Heart right ventricle (tissue), 16 donors: ENCODE measurements around the gene GH1. TPM values are rescaled to one million over a fixed set of nuclear protein-coding genes. Genes with fewer than 3 reads are reported as not detected.
"Not testable (repeated sequence)": the region's sequence is repeated elsewhere in the genome, so short reads cannot be mapped to it uniquely, and the experiment has no call there.

Source experiments
- ATAC-seq, 8 donors: fragments of 200-7000 bp; cut with Tn5 transposase; one replicate each; pipeline ENCODE4 v1.9.1; 2020; ENCODE audit warnings: mild to moderate bottlenecking in 8 of 8, moderate library complexity in 8 of 8, moderate number of reproducible peaks in 1 of 8
- DNase-seq, 2 donors: peaks; one replicate each; pipeline ENCODE4 v3.0.0-alpha.2; 2020
- H3K27ac ChIP-seq, 10 donors: fragments of 200-600 bp; sonication (generic) in 2 of 10; one replicate each; pipeline versions ENCODE4 v1.5.0 to v1.8.0; 2020 to 2022; ENCODE audit warnings: mild to moderate bottlenecking in 3 of 10
- H3K27me3 ChIP-seq, 7 donors: fragments of 200-600 bp; one replicate each; pipeline ENCODE4 v1.8.0; 2021 to 2022; ENCODE audit warnings: mild to moderate bottlenecking in 2 of 7
- H3K36me3 ChIP-seq, 9 donors: fragments of 200-600 bp; sonication (generic) in 1 of 9; one replicate each; pipeline versions ENCODE4 v1.5.0 to v1.8.0; 2020 to 2022; ENCODE audit warnings: mild to moderate bottlenecking in 2 of 9
- H3K4me1 ChIP-seq, 9 donors: fragments of 200-600 bp; sonication (generic) in 1 of 9; one replicate each; pipeline versions ENCODE4 v1.5.0 to v1.8.0; 2020 to 2022; ENCODE audit warnings: mild to moderate bottlenecking in 4 of 9
- H3K4me3 ChIP-seq, 10 donors: fragments of 200-600 bp; sonication (generic) in 2 of 10; one replicate each; pipeline versions ENCODE4 v1.5.0 to v1.8.0; 2020 to 2022; ENCODE audit warnings: mild to moderate bottlenecking in 7 of 10, moderate library complexity in 2 of 10
- H3K9me3 ChIP-seq, 11 donors: fragments of 200-600 bp in 10 of 11; sonication (generic) in 2 of 11; one replicate each; pipeline versions ENCODE4 v1.5.0 to v1.8.0; 2013 to 2022; ENCODE audit warnings: mild to moderate bottlenecking in 2 of 11, control low read depth in 1 of 11, moderate library complexity in 1 of 11
- WGBS, 2 donors: extraction: QIAGEN DNeasy Blood & Tissue Kit; methylation state at CpG; one replicate each; pipeline ENCODE4 v1.1.7; 2013; ENCODE audit warnings: inconsistent platforms in 1 of 2; 5-methylcytosine and 5-hydroxymethylcytosine counted together
- intact Hi-C, 10 donors: fragments of 100-400 bp; cut with DNase I; formaldehyde crosslinking; loops; one replicate each; pipeline versions ENCODE4 v1.11.1 to v1.14.2; 2022
- long read RNA-seq, 3 donors: library from polyadenylated mRNA; unstranded; transcript quantifications; one replicate each; pipeline ENCODE4 v2.0.0, GENCODE V29; 2020 to 2021
- polyA plus RNA-seq, 2 donors: library from polyadenylated mRNA; stranded (reverse); fragments of 200-250 nt; gene quantifications; one replicate each; pipeline ENCODE4 v1.2.3, GENCODE V29; 2013
- total RNA-seq, 10 donors: library from RNA; stranded (reverse); fragmentation: NEBNext Ultra II Directional in 3 of 10; extraction: Animal tissue kit (Norgen Biotek cat#: 25700) in 3 of 10; gene quantifications; one replicate each; pipeline versions ENCODE4 v1.2.1 to v1.2.4, GENCODE V29; 2021 to 2023
- TF ChIP-seq, protein P1 (sequence below), 9 donors: fragments of 200-600 bp; sonication (generic) in 2 of 9; IDR thresholded peaks; one replicate each; pipeline versions ENCODE4 v1.5.0 to v1.8.0; 2021 to 2022; ENCODE audit warnings: antibody characterized with exemption in 9 of 9, mild to moderate bottlenecking in 5 of 9, moderate library complexity in 1 of 9
- donor health status: Arrhythmogenic right ventricular cardiomyopathy.
- donor health status: ischemic (EF 13 %, LVEDD 7.1; RV severe dilation, severe dysfunction).
- donor health status: healthy with polysubstance abuse.
- donor health status: DM: no; HTN: yes; CAD: no.
- donor health status: DM: no; HTN: no; CAD: no.
- donor health status: ischemic (EF 25% LVEDD 6.9; RV normal size, moderate dysfunction).
- donor health status: ischemic (EF 25% LVEDD 5.7; RV mildly dilated, moderate dysfunction).
- donor health status: healthy.
- donor health status: DM: yes; HTN: yes; CAD: no.
- donor health status: Ischemic cardiomyopathy.
- donor health status: ischemic (EF 35%, LVEDD 5.7; RV mildly dilated, moderate dysfunction).
- donor health status: nonischemic (EF 11% LVEDD 7.7; RV severe dilation, severe dysfunction).
- donor health status: DM: yes; HTN: yes; CAD: no.
- donor health status: PGD.
- donor health status: ischemic (EF 29% LVEDD 5.4; RV normal size, mild dysfunction).
- donor health status: nonischemic (EF 23%, LVEDD 6.1; RV moderate dilation, normal function).

Gene GH1
- total RNA-seq: not detected
- not detected for polyA plus RNA-seq
- long read RNA-seq, donor 1: 0 reads
- long read RNA-seq, donor 2: 0 reads
- long read RNA-seq, donor 3: 0 reads

DNA sequence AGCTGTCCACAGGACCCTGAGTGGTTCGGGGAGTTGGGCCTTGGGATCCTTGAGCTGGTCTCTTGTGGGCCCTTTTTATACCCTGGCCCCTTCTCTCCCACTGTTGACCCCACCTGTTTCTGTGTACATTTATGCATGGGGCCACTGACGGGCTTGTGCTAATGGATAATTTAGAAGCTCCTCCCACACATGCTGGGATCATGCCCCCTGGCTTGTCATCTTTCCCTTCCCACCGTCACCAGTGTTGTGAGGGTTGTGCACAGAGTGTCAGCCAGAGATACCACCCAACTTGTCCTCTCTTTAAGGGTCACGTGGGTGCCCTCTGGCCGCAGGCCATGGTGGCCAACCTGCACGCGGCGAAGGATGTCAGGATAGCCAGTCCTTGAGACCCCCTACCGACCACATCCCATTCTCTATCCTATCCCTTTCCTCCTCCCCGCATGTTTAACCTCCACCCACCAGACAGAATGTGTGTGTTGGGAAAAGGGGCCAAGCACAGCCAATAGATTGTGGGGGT is at the start of gene GH1:
TSS of gene GH1 (minus strand) at position 51 of the 517 bp plus-strand sequence. CDS start 63 bp downstream, outside the sequence.
- not testable (repeated sequence) for ATAC-seq, DNase-seq, H3K4me3 ChIP-seq, H3K36me3 ChIP-seq, H3K9me3 ChIP-seq, H3K27ac ChIP-seq, H3K27me3 ChIP-seq
- peaks cover 0 to 10% (median 0%) of the 10 kb centered on the region in 9 donors for H3K4me1 ChIP-seq
- intact Hi-C loops: loop anchor here (1.0 to 10.0 kb wide), 16 partner anchors 28 to 366 kb away; partner anchors contain the start of genes ERN1 (in 5 of the 10) and ICAM2 (in 1 of the 10)
- 40 to 56% methylated on average over 10 of the region's 10 CpGs for WGBS, 2 donors

DNA sequence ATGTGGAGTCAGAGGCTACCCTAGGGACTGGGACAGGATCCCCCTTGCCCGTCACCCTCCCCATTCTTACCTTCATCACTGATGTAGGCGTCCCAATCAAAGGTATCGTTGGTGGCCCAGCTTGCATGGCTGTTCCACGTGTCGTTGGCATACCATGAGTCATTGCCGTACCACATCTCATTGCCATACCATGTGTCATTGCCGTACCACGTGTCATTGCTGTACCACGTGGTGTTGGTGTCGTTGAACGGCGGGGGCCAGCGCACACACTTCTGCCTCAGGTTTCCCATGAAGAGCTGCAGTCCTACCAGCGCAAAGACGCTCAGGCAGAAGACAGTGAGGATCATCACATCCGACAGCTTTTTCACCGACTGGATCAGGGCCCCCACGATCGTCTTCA is 49.3 kb upstream of the GH1 start:
- WGBS, 2 donors: 90 to 91% methylated on average over 19 of the region's 19 CpGs
- intact Hi-C loops: no loop called here
- Histone ChIP-seq H3K36me3 (no peaks in the 10 kb centered on the region), H3K4me3 (no peak overlapping the region), H3K27ac (no peak overlapping the region), H3K4me1 (peaks cover 0 to 28% (median 15%) of the 10 kb centered on the region in 9 donors), H3K27me3 (no peaks in the 10 kb centered on the region), H3K9me3 (no peaks in the 10 kb centered on the region)
- TF ChIP-seq, protein P1, sequence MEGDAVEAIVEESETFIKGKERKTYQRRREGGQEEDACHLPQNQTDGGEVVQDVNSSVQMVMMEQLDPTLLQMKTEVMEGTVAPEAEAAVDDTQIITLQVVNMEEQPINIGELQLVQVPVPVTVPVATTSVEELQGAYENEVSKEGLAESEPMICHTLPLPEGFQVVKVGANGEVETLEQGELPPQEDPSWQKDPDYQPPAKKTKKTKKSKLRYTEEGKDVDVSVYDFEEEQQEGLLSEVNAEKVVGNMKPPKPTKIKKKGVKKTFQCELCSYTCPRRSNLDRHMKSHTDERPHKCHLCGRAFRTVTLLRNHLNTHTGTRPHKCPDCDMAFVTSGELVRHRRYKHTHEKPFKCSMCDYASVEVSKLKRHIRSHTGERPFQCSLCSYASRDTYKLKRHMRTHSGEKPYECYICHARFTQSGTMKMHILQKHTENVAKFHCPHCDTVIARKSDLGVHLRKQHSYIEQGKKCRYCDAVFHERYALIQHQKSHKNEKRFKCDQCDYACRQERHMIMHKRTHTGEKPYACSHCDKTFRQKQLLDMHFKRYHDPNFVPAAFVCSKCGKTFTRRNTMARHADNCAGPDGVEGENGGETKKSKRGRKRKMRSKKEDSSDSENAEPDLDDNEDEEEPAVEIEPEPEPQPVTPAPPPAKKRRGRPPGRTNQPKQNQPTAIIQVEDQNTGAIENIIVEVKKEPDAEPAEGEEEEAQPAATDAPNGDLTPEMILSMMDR (IDR thresholded peaks at IDR 0.05): no peak
- no peak for ATAC-seq
- no peak for DNase-seq

DNA sequence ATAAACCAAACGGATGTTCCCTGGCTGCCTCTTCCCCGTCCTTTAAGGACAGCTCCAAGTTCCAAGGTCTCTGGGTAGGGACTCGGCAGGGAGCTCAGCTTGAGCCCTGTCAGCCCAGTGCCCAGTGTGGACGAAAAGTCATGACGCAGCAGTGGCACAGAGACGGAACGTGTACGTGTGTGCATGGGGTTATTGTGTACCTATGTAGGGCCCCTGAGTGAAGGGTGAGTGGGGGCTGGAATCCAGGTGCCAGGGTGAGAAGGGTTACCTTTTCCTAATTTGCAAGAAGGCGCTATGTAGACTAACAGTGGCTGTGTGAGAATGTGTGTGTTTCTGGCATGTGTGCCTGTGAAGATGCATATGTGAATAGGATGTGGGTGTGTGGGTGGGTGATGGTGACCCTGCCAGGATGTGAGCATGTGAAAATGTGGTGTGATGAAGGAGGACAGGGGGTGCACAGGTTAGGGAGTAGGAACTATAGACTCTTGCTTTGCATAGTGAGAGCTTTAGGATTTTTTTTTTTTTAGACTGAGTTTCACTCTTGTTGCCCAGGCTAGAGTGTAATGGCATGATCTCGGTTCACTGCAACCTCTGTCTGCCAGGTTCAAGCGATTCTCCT is 48.1 kb upstream of the GH1 start:
- WGBS, 2 donors: 84 to 88% methylated on average over 11 of the region's 11 CpGs
- TF ChIP-seq, protein P1 (IDR thresholded peaks at IDR 0.05): no peak
- ATAC-seq: no peak
- Histone ChIP-seq H3K4me1 (peaks cover 7 to 40% (median 27%) of the 10 kb centered on the region in 9 donors), H3K9me3 (no peaks in the 10 kb centered on the region), H3K4me3 (no peak overlapping the region), H3K27ac (no peak overlapping the region), H3K36me3 (no peaks in the 10 kb centered on the region), H3K27me3 (no peaks in the 10 kb centered on the region)
- no peak for DNase-seq
- intact Hi-C loops: no loop called here

DNA sequence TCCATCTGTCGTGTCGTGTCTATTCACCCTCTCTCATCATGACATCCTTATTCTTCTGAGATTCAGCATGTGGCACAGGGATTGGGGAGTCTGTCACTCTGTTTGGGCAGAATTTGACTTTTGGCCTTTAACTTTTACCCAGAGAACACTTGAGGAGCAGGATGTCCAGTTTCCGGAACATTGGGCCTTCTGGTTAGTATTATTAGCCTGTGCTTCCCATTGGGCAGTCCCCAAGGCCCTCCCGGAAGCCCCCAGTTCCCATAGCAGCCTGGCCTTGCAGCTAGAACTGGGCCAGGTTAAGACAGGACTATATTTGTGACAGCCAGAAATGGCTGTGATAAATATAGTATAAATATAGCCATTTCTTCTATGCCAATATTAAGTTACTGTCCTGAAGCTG is 44.5 kb upstream of the GH1 start:
- 54 to 56% methylated on average over 4 of the region's 4 CpGs for WGBS, 2 donors
- no peaks in the 10 kb centered on the region for H3K36me3 ChIP-seq
- ATAC-seq: peak; percentile 45 to 87 (median 80)
- intact Hi-C loops: no loop called here
- H3K27ac ChIP-seq: peak overlapping the region; percentile 71 to 90 (median 84)
- DNase-seq: peak; percentile 56 to 75
- no peaks in the 10 kb centered on the region for H3K27me3 ChIP-seq
- TF ChIP-seq, protein P1 (IDR thresholded peaks at IDR 0.05): no peak
- H3K4me3 ChIP-seq: no peak overlapping the region
- H3K4me1 ChIP-seq: peaks cover 7 to 51% (median 37%) of the 10 kb centered on the region in 9 donors
- no peaks in the 10 kb centered on the region for H3K9me3 ChIP-seq

DNA sequence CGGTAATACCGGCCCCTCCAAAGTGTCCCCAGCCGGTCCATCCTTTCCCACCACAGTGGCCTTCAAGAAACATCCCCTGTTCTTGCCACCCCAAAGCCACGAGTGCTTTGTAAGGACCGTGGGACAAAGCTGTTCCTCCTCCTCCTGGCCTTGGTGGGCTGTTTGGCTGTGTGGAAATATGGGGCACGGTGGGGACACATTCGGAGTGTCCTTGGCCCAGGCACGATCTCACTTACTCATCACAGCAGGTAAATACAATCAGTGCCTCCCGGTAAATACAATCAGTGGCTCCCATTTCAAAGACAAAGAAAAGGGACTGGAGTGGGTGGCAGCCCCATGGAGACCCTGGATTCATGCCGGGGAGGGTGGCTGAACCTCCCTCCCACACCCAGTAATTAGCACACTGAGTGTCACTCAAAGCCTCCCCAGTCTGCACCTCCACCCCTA is 43.7 kb upstream of the GH1 start:
- no peaks in the 10 kb centered on the region for H3K9me3 ChIP-seq
- H3K4me1 ChIP-seq: peaks cover 7 to 51% (median 37%) of the 10 kb centered on the region in 9 donors
- H3K4me3 ChIP-seq: no peak overlapping the region
- no peak for DNase-seq
- ATAC-seq: no peak
- no peaks in the 10 kb centered on the region for H3K36me3 ChIP-seq
- WGBS, 2 donors: 53 to 69% methylated on average over 10 of the region's 10 CpGs
- H3K27me3 ChIP-seq: no peaks in the 10 kb centered on the region
- intact Hi-C loops: no loop called here
- TF ChIP-seq, protein P1 (IDR thresholded peaks at IDR 0.05): no peak
- peak overlapping the region; percentile 54 to 90 (median 82) for H3K27ac ChIP-seq
